Measurements from ENCODE around the gene RAPGEF4.

GRCh38 chr2:172877826-172878225 is 142.2 kb downstream of the RAPGEF4 start:
- no peak for TF ChIP-seq POLR2A (IDR thresholded peaks at IDR 0.05)
- TF ChIP-seq, protein P1, sequence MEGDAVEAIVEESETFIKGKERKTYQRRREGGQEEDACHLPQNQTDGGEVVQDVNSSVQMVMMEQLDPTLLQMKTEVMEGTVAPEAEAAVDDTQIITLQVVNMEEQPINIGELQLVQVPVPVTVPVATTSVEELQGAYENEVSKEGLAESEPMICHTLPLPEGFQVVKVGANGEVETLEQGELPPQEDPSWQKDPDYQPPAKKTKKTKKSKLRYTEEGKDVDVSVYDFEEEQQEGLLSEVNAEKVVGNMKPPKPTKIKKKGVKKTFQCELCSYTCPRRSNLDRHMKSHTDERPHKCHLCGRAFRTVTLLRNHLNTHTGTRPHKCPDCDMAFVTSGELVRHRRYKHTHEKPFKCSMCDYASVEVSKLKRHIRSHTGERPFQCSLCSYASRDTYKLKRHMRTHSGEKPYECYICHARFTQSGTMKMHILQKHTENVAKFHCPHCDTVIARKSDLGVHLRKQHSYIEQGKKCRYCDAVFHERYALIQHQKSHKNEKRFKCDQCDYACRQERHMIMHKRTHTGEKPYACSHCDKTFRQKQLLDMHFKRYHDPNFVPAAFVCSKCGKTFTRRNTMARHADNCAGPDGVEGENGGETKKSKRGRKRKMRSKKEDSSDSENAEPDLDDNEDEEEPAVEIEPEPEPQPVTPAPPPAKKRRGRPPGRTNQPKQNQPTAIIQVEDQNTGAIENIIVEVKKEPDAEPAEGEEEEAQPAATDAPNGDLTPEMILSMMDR (IDR thresholded peaks at IDR 0.05), result no peak
- TF ChIP-seq EP300 (IDR thresholded peaks at IDR 0.05), result no peak

Measured in sigmoid colon (tissue), 4 donors.